Activated T-cell treated with anti-CD3 and anti-CD28 coated beads, Interleukin-2, amount 50 U/mL, for 48 hours (primary cell): ENCODE measurements around the gene GUCA1C.

ENCODE experiments used
- DNase-seq, 2 experiments: peaks; one replicate each; pipeline ENCODE4 v3.0.0-alpha.2; 2020

GUCA1C gene, protein sequence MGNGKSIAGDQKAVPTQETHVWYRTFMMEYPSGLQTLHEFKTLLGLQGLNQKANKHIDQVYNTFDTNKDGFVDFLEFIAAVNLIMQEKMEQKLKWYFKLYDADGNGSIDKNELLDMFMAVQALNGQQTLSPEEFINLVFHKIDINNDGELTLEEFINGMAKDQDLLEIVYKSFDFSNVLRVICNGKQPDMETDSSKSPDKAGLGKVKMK

DNA sequence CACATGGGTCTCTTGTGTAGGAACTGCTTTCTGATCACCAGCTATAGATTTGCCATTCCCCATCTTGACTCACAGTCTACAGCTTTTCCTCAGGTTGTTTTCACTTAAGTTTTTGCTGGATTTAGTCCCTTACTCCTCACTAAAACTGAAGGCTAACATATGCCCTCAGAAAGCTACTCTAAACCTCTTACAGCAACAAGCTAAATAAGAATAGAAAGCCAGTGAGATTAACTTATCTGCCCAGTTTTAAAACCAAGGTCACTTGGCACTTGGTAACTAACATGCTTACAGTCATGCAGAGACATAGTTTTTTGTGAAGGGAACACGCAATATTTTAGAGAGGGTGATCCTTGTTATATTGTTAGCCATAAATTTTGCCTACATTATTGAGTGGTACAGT is at the start of gene GUCA1C:
TSS of gene GUCA1C (minus strand) at position 180 of the 400 bp plus-strand sequence. CDS start at position 63, 117 bp downstream.
- DNase-seq, result no peak

DNA sequence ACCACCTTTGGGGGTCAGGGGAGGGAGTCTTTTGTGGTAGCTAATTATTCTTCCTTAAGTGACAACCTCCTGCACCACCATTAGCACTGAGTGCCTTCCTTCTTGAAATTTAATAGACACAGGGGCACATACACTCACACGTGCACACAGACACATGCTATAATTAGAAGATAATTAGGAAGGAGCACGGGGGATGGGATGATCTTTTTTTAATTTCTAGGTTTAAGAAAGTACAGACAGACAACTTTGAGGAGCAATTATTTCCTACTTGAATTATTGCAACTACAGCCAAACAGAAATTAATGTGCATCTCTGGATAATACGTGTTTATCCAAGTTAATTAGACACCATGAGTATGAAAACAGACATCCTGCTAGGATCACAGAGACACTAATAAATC is 44.8 kb upstream of the GUCA1C start:
- no peak for DNase-seq

DNA sequence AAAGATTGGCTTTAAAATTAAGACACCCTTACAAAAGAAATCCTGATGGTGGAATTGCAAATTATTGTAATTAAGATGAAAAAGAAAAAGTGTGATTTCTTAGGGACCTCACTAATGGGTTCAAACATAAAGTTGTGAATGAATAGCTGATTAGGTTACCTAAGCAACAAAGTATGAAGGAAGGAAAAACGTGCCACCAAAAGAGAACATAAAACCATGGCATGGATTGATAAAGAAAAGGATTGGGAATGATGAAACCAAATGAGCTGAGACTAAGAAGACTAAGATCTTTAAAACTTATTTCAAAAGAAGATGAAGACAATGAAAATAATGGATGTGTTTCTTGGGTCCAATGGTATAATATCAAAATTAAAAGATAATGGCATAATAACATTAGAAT is 32.2 kb upstream of the GUCA1C start:
- DNase-seq, result no peak

DNA sequence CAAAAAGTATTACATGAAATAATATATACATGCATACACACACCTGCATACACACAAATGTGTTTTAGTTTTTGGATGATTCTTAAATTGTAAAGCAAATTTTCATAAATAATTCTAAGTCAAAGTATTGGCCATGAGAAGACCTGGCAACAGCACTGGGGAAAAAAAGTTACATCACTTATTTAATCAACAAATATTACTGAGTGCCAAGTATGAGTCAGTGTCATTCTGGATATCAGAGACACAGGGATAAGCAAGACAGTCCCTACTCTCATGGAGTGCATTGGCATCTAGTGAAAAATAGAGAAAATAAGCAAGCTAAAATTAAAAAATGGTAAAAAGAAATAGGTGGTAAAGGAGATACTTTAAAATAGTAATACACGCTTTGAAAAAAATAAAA is 29.4 kb upstream of the GUCA1C start:
- no peak for DNase-seq

DNA sequence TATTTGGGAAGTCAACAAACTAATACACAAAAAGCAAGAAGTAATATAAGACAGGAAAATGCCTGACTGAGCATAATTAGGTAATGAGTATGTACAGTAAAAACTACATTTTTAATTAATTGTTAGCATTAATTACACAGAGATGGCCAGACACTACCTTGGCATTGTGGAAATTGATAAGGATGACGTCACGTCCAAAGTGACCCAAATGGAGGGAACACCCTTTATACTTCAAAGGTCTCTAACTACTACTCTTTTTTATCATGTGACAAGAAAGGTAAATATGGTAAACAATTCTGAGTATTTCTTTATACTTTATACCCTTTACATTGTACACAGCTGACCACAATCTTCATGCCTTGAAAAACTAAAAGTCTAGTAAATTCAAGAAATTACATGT is 22.4 kb upstream of the GUCA1C start:
- DNase-seq, result no peak

DNA sequence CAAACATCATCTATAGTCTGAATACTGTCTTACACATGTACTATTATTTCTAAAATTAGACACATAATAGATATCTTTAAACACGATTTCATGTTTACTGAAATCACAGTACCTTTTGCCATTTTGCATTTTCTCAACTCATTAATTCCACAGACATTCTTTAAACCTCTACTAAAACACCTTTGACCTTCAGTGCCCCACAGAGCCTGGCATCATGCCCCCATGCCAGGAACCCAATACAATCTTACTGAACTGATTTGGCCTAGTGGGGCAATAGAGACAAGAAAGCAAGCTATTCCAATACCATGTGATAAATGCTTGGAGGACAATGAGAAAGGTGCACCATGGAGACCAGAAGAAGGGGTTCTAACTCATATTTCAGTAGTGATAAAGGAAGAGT is 19.3 kb upstream of the GUCA1C start:
- DNase-seq, result no peak

DNA sequence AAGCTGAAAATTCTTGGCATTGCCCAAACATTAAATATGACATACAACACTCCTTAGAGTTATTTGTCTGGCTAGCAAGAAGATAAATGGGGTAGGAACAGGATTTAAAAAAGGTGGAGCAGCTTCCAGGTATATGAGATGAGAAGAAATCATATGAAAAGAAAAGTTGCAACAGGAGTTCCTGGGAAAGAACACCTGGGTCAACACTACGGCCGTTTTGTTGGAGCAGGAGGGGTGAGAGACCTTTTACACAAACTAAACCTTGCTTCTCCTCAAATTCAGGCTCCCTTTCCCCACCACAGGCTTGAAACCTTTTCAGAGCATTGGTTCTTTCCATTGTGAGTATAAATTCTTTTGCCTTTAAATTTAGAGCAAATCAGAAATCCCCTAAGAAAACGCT is 18.8 kb upstream of the GUCA1C start:
- no peak for DNase-seq

DNA sequence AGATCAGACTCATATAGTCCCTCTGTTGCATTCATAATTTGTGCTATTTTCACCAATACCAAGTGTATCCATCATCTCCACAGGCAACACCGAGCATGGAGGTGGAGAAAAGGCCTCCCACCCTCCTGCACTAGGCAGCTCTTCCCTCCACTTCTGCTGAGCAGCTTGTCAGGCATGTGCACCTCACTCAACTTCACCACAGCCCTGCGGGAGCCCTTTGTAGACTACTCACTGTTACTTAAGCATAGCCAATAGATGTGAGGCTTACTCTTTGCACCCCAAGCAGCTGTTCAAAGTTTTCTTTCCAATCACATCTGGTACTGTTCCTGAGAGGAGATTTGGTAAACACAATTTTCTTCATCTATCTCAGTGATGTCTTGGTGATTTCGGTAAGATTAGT is 16.9 kb upstream of the GUCA1C start:
- no peak for DNase-seq

DNA sequence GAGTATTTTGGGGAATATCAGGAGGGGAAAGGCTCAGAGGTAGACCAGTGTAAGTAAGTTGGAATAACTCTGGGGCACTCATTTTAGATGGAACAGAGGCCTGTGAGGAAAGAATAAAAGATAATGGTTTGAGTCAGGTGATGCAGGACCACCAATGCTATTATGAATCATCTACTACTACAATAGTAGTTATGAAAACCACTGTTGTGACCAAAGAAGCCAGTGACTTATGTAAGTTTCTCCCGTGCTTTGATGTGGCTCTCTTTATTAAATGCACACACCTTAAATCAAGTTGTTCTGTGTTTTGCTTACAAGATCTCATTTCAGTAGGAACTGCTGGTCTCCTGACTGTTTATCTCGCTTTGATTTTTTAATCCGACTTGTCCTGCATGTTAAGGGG is 13.1 kb upstream of the GUCA1C start:
- DNase-seq, result no peak

DNA sequence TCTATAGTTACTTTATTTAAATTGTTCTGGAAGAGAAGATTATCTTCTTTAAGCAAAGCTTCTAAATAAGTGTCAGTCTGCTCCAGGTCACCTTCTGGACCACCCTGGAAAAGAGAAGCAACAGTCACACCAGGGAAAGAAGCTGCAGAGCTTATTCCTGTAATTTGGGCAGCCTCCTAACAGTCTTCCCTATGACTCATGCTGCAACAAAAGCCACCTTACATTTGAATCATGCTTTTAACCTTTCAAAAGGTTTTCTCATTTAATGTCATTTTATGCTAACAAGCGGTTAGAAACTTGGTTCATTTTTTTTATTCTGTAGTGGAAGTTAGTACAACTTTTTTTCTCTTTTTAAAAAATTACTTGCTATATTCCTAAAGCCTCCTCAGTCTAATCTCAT is 5.3 kb upstream of the GUCA1C start:
- no peak for DNase-seq

DNA sequence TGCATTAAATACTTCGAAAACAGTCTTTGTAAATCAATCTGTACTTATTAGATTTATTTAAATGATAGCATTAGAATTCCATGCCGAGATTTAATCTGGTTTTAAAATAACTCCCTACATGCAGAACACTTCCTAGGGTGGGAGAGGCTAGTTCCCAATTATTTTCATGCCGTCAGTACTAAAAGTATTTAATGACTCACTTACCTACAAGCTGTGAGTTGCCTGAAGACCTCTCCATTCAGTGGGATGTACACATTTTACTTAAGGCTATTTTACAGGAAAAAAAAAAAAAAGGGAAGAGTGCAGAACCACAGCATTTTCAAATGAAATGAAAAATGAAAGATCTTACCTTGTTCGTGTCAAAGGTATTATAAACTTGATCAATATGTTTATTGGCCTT is 469 bp downstream of the GUCA1C start:
- no peak for DNase-seq

DNA sequence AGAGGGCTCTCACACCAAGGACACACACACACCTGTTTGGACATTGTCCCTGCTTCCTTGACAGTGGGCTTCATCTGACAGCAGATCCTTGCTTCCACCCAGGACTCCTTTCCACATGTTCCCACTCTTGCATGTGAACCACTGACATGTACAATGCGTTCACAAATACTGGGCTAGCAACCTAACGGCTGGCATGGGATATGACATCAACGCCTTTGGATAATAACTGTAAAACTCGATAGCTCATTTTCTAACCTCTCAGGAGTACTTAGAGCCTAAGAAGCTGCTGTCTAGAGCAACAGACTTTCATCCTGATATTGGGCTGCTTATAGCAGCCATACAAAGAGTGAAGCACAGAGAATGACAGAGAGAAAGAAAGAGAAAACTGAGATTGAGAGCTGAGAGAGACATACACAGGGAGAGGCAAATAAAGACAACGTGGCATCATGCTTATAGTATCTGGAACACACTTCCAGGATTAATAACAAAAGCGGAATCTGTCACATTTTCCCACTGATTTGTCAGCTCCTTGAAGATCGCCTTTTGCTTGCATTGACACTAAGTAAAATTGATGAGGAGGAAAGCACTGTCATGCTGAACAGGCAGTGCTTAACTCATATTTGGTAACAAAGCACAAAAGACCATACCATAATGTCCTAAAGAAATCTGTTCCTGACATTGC is 1.7 kb downstream of the GUCA1C start:
- DNase-seq, result no peak

DNA sequence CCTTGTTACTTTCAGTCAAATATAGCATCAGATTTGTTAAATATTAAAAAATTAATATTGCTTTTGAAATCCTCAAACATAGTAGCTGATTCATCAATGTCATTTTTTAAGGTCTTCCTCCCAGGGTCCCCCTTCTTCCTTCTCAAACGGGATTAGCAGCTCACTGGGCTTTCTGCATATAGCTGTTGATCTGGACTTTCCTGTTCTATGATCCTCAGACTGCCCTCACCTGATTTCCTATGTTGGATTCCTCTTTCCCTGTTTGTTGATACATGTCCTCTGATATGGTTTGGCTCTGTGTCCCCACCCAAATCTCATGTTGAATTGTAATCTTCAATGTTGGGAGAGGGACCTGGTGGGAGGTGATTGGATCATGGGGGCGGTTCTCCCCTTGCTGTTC is 5.8 kb downstream of the GUCA1C start:
- DNase-seq, result no peak

DNA sequence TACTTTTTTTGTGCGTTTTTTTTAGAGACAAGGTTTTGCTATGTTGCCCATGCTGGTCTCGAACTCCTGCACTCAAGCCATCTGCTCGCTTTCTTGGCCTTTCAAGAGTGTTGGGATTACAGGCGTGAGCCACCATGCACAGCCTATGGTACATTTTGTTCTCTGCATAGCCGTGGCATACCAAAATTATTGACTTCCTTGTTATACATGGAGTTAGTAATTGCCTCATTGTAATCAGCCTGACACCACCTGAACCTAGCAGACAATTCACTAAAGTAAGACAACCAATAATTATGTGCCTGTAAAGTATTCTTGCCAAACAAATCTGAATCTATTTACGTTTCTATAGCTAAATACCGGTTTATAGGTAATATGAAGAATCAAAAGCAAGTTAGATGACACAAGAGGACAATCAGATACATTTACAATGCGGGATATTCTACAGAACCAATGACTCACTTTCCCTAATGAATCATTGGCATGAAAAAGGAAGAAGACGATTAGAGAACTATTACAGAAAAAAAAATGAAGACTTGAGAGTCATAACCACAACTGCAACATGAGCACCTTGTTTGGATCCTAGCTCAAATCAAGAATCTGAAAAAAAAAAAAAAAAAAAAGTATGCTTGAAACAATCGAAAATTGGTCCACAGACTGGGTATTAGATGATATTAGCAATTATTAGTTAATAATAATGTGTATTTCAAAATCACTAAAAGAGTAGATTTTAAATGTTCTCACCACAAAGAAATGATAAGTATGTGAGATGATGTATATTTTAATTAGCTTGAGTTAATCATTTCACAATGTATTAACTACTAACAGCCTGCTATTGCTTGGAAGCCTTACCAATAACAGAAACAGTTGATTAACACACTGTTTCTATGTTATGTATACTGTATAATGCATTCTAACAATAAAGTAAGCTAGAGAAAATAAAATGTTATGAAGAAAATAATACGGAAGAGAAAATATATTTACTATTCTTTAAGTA is 7.1 kb downstream of the GUCA1C start:
- no peak for DNase-seq

DNA sequence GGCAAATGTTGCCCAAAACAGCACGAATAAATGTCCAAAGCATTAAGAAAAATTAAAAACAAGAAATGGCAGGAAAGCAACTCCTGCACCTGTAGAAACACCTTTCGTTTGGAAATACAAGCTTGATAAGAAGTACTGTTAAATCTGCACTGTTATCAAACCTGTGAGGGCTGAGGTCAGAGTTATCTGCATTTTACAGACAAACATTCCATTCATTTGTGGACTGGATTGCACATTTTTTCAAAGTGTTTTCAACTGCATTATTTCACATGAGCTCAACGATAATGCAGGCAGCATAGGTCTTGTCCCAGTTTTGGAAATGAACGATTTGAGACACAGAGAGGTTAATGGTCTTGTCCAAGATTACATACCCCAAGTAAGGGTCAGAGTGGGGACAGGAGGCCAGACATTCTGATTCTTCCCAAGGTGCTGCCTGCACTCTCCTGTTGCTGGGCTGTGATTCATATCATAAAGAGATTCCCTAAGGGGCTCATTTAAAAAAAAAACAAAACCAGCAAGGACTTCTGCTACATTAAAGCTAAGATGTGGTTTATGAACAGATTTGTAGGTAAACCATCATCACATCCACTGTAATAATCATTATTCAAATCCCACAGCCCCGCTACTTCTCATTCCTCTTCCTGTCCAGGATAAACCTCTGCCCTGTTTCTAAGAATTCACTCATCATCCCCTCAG is 13.0 kb downstream of the GUCA1C start:
- DNase-seq, result no peak

DNA sequence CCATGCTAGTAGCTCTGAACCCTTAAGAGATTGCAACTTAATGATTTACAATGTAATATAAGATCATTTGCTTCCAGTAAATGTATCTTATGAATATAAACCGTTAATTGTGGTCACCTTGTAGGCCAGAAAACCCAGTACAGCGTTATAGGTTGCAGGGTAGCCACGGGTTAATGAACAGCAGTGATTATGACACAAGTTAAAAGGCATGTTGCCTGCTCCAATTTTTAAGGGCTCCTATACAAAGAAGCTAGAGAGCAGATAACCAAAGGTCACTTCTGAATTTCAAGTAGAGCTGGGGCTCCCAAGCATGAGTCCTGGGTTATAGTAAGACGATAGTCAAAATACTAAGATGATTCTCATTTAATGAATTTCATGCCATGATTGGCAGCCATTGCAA is 13.5 kb downstream of the GUCA1C start:
- no peak for DNase-seq

DNA sequence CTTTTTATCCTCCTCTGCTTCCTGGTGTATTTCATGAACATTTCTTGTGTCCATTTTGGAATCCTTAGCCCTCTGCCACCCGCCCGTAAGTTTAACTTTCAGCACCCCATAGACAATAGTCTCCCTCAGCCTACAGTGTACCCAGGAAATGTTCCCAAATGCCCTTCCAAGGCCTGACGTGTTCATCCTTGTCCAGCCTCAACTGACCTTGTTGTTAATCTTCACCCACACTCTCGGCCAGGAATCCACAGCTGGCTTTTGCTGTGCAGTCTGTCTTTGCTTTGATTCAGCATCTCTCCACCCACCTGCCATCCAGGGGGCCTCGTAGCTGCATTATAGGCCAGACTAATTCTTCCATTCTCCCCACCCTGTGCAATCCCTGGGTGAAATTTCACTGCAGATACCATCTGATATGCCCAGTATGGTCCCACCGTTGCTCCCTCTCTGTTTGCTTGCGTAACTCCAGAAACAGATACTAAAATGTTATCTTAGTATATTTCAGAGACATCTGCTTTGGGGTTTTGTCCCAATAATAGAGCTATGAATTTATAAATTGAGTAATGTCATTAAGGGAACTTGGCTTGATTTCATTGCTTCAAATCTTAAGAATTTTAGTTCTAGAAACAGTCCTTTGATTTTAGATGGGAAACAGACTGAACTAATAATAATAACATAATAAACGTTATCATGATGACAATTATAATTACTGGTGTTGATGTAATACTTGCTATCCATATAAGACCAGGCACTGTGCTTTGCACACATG is 16.6 kb downstream of the GUCA1C start:
- no peak for DNase-seq

DNA sequence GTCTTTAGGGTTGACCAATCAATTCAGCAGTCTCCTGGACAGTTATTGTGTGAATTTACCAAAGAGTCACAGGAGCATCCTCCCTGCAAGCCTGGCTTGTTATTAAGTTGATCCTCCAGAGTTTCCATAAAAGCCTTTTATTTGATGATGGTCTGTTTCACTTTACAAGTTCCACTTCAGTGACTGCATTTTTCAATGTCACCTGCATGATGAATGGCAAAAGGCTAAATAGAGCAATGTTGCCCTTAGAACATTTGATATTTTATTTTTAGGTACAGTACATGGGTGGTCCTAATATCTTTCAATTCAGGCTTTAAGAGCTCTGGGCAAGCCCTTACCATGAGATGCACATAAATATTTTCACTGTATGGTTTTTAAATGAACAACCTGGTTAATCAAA is 22.6 kb downstream of the GUCA1C start:
- no peak for DNase-seq

DNA sequence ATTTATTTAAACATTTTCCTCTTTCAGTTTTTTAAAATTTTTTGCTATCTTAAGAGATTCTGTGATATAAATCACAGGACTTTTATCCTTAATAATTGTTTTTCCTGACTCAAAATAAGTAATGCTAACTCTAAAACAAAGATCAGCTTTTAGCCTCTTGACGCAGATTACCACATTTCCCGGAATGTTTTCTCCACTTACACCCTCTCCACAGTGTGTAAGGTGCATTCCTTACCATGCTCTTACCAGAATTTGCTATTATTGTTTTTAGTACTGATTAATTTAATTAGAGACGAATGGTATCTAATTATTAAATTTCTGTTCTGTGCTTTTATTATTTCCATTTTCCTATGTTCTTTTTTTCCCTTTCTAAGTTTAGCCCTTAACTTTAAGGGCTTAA is 34.8 kb downstream of the GUCA1C start:
- DNase-seq, result no peak

DNA sequence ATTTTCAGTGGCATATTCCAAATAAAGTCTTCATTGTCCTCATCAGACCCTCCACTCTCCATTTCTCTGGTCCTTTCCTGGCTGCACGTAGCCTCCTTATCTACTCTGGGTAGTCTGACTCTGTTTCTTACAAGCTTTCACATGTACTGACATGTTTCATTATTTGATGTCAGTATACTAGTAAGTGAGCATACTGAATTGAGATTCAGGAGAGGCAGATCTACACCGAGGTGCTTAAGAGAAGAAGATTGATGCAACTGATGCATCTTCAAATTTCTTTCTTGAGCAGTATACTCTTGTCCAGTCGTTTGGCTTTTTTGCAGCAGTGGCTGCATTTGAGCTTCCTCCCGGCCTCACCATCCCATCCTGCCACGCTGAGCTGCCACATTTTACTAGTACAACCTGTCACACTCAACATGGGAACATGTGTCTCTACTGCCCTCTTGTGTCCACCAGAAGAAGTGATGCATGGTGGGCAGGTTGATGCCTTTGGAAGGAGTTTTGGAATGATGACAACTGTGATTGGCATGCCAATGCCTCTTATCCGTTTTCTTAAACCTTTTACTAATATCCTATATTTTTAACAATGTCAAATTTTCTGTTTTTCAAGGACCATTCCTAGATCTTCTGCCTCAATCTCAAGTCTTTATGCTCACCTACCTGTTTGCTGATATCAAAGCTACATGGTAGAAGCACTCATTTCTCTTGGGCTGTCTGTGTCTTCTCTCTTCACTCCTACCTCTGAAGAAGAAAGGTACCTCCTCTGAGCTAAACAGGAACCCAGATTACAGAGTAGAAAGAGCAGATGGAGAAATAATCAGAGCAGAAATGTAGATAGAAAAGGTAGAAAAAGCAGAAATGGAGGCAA is 38.7 kb downstream of the GUCA1C start:
- peak; percentile 67 to 73 for DNase-seq

DNA sequence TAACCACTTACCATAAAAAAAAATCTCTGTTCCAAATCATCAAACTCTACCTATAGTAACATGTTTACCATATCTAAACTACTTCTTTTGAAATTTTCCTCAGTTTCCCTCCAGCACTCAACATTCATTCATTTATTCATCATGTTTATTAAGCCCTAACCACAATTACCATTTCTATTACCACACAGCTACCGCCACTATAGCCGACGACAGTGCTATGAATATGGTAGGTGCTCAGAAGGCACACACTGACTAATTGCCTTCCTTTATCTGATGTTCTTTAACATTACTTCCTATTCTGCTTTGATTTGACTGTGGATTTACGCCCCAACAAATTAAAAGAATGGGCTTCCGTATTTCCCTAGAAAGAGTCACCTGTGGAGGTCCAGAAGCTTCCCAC is 43.9 kb downstream of the GUCA1C start:
- DNase-seq, result no peak
